NCI-H2196 treated with DMSO at 0.1 percent for 48 hours (cell line): ENCODE measurements around the gene PFKP.

Experiments used
- DNase-seq: peaks from one replicate; lab custom pipeline; 2025; ENCODE audit not compliant: unreplicated experiment; lab: John Stamatoyannopoulos, UW

The PFKP gene

DNA sequence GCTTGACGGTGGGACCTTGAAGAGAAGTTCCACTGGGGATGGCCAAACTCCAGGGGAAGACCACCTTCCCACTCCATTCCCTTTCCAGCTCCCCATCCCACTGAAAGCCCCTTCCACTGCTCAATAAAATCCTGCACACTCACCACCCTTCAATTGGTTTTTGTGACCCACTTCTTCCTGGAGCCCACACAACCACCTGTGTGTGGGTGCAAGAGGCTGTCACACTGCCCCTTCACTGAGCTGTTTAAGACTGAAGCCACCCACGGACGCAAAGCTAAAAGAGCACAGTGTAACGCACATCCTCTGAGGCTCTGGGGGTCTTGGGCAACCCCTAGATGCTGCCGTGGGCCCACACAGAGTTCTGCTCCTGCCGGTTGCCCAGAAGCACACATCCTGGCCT, 118.0 kb downstream of the PFKP start:
- DNase-seq = no peak

- no peak for DNase-seq
These were observed 119.0 kb downstream of the PFKP start for GRCh38 chr10:3186368-3186767.
